Measurements from ENCODE around the gene MIR17HG. TPM values are rescaled to one million over a fixed set of nuclear protein-coding genes. Genes with fewer than 3 reads are reported as not detected.

MIR17HG gene
- polyA plus RNA-seq, 3 donors: 0.05 to 1.3 (median 0.30) TPM

- no peak for DNase-seq
- H3K36me3 ChIP-seq (replicated peaks in 1 of 2; ENCODE audit: control insufficient read depth in 1 of 2, insufficient read depth in 2 of 2, low read length in 2 of 2): peaks cover 27 to 47% of the 10 kb centered on the region in 2 donors
Observed at GRCh38 chr13:91355826-91356710, 8.6 kb downstream of the MIR17HG start.

More at GRCh38 chr13:91355826-91356710, 8.6 kb downstream of the MIR17HG start:
- no peaks in the 10 kb centered on the region for H3K27me3 ChIP-seq (ENCODE audit: control insufficient read depth in 2 of 2, insufficient read depth in 2 of 2, low read length in 2 of 2)
- Mint-ChIP-seq H3K4me1 (peaks cover 3% of the 10 kb centered on the region), H3K27me3 (ENCODE audit: low read depth in 3 of 3) (no peaks in the 10 kb centered on the region), H3K27ac (no peak overlapping the region), H3K9me3 (no peaks in the 10 kb centered on the region), H3K4me3 (no peak overlapping the region), H3K36me3 (peaks cover 39 to 49% of the 10 kb centered on the region in 2 donors)
- no peaks in the 10 kb centered on the region for H3K9me3 ChIP-seq (replicated peaks in 1 of 2; ENCODE audit: control insufficient read depth in 1 of 2, insufficient read depth in 1 of 2, low read length in 2 of 2)
- no peak for TF ChIP-seq CTCF (IDR thresholded peaks at IDR 0.05)
- H3K9ac ChIP-seq (ENCODE audit: insufficient read depth, low read length, poor library complexity, severe bottlenecking): no peak overlapping the region
- no peak overlapping the region for H2AFZ ChIP-seq (ENCODE audit: insufficient read depth, low read depth, low read length, poor library complexity, severe bottlenecking)
- H3K4me2 ChIP-seq (replicated peaks; ENCODE audit: extremely low read depth, low read length, poor library complexity, severe bottlenecking): no peak overlapping the region
- no peaks in the 10 kb centered on the region for H4K20me1 ChIP-seq (ENCODE audit: insufficient read depth, low read length)
- H3K79me2 ChIP-seq (ENCODE audit: insufficient read depth, low read length): peaks cover 11% of the 10 kb centered on the region
- H3K27ac ChIP-seq (ENCODE audit: low read depth in 1 of 2, low read length in 2 of 2): no peak overlapping the region
- whole genome bisulfite sequencing (ENCODE audit: insufficient coverage): 100% methylated on average over 2 of the region's 6 CpGs
- intact Hi-C loops (cut with micrococcal nuclease): no loop called here
- no peaks in the 10 kb centered on the region for H3K4me1 ChIP-seq (ENCODE audit: control insufficient read depth in 1 of 2, insufficient read depth in 2 of 2, low read length in 2 of 2)
- H3K4me3 ChIP-seq (replicated peaks in 1 of 3; ENCODE audit: low read depth in 2 of 3, low read length in 3 of 3): no peak overlapping the region

Data from CD14-positive monocyte (primary cell).